ENCODE data around the gene TENM4. TPM values are rescaled to one million over a fixed set of nuclear protein-coding genes. Genes with fewer than 3 reads are reported as not detected.

The TENM4 gene
- total RNA-seq, 1 donor from 2014 or later = 117 TPM

DNA sequence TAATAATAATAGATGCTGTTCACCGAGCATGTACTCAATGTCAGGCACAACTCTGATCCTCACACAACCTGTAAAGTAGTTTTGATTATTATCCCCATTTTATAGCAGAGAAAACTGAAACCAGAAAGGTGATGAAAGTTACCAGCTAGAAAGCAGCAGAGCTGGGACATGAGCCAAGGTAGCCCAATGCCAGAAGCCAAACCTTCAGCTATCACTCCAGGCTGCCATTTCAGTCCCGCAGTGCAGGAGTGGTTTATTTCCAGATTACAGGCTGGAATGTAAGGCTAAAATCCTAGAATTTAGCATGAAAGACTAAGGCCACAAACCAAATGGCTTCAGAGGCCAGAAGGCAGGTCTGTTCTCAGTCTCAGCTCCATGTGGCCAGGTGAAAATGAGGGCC, 108.8 kb downstream of the TENM4 start:
- no peak for DNase-seq (ENCODE audit: low spot score, unreplicated experiment)
- peaks cover 16% of the 10 kb centered on the region for H3K4me1 Mint-ChIP-seq (ENCODE audit: low read depth)
- no peaks in the 10 kb centered on the region for H3K9me3 Mint-ChIP-seq (ENCODE audit: low read depth)
- TF ChIP-seq, protein P1, sequence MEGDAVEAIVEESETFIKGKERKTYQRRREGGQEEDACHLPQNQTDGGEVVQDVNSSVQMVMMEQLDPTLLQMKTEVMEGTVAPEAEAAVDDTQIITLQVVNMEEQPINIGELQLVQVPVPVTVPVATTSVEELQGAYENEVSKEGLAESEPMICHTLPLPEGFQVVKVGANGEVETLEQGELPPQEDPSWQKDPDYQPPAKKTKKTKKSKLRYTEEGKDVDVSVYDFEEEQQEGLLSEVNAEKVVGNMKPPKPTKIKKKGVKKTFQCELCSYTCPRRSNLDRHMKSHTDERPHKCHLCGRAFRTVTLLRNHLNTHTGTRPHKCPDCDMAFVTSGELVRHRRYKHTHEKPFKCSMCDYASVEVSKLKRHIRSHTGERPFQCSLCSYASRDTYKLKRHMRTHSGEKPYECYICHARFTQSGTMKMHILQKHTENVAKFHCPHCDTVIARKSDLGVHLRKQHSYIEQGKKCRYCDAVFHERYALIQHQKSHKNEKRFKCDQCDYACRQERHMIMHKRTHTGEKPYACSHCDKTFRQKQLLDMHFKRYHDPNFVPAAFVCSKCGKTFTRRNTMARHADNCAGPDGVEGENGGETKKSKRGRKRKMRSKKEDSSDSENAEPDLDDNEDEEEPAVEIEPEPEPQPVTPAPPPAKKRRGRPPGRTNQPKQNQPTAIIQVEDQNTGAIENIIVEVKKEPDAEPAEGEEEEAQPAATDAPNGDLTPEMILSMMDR (IDR thresholded peaks at IDR 0.05; ENCODE audit: unreplicated experiment) = no peak
- H3K4me3 Mint-ChIP-seq (ENCODE audit: low read depth) = no peak overlapping the region
- H3K27ac Mint-ChIP-seq = no peak overlapping the region
- no peaks in the 10 kb centered on the region for H3K36me3 Mint-ChIP-seq (ENCODE audit: insufficient read depth)
- H3K27me3 Mint-ChIP-seq = no peaks in the 10 kb centered on the region

DNA sequence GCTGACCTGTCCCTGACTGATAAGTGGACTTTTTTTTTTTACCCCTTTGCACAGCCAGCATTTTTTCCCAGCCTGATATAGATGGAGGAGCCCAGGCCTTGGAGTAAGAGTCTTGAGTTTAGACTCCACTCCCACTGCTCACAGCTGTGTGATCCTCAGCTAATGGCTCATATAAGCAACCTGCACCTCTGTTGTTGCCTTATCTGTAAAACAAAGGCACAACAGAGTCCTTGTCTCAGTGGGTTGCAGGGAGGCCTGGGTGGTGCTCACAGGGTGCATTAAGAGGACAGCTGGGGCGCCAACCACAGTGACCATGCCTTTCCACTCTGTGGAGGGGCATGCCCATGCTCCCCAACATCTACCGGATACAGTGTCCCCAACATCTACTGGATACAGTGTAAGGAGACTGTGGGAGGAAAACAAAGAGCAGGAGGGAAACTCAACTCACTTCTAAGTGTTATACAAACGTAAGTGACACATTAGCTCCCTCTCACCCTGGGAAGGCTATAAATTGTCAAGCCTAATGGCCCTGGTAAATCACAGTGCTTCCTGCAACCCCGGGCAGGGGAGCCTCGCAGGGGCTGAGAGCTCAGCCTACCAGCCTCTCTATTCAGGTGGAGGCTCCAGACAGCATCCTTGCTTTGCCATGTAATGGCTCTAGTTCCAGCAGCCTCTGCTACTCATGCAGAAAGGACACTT, 109.5 kb downstream of the TENM4 start:
- Mint-ChIP-seq H3K4me1 (ENCODE audit: low read depth) (peaks cover 16% of the 10 kb centered on the region), H3K27me3 (no peaks in the 10 kb centered on the region), H3K36me3 (ENCODE audit: insufficient read depth) (no peaks in the 10 kb centered on the region), H3K27ac (no peak overlapping the region), H3K4me3 (ENCODE audit: low read depth) (no peak overlapping the region), H3K9me3 (ENCODE audit: low read depth) (no peaks in the 10 kb centered on the region)
- TF ChIP-seq, protein P1 (IDR thresholded peaks at IDR 0.05; ENCODE audit: unreplicated experiment) = no peak
- DNase-seq (ENCODE audit: low spot score, unreplicated experiment) = no peak

DNA sequence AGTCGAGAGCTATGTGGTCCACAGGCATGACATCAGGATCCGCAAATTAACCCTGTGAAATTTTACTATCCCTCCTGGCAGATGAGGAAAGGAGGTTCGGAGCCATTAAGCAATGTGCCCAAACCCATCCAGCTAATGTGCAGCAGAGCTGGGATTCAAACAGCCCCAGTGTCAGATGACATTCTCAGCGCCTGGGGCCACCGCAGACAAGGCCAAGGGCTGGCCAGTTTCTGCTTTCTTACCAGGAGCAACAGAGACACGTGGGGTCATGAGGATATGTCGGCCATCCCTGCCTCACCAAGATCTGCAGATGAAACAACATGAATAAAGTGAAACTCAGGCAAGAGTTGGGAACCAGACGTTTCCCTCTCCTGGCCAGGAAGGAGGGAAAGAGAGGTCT, 110.2 kb downstream of the TENM4 start:
- no peaks in the 10 kb centered on the region for H3K36me3 Mint-ChIP-seq (ENCODE audit: insufficient read depth)
- peaks cover 16% of the 10 kb centered on the region for H3K4me1 Mint-ChIP-seq (ENCODE audit: low read depth)
- H3K9me3 Mint-ChIP-seq (ENCODE audit: low read depth) = no peaks in the 10 kb centered on the region
- H3K27ac Mint-ChIP-seq = no peak overlapping the region
- H3K27me3 Mint-ChIP-seq = no peaks in the 10 kb centered on the region
- DNase-seq (ENCODE audit: low spot score, unreplicated experiment) = no peak
- no peak overlapping the region for H3K4me3 Mint-ChIP-seq (ENCODE audit: low read depth)
- TF ChIP-seq, protein P1 (IDR thresholded peaks at IDR 0.05; ENCODE audit: unreplicated experiment) = no peak

DNA sequence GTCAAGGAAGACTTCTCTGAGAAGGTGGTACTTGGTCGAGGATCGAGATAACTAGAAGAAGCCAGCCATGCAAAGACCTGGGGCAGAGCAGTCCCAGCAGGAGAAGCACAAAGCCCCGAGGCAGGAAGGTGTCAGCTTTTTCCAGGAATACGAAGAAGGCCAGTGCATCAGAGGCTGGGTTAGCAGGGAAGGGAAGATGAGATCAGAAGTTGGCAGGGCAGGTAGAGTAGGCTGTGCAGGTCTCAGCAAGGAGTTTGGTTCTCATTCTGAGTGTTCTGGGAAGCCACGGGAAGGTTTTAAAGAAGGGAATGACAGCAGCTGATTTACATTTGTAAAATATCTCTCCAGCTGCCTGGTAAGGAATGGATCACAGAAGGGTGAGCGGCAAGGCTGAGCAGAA, 111.3 kb downstream of the TENM4 start:
- no peak overlapping the region for H3K4me3 Mint-ChIP-seq (ENCODE audit: low read depth)
- TF ChIP-seq, protein P1 (IDR thresholded peaks at IDR 0.05; ENCODE audit: unreplicated experiment) = no peak
- DNase-seq (ENCODE audit: low spot score, unreplicated experiment) = no peak
- no peak overlapping the region for H3K27ac Mint-ChIP-seq
- peaks cover 16% of the 10 kb centered on the region for H3K4me1 Mint-ChIP-seq (ENCODE audit: low read depth)
- no peaks in the 10 kb centered on the region for H3K36me3 Mint-ChIP-seq (ENCODE audit: insufficient read depth)
- H3K9me3 Mint-ChIP-seq (ENCODE audit: low read depth) = no peaks in the 10 kb centered on the region
- H3K27me3 Mint-ChIP-seq = no peaks in the 10 kb centered on the region

DNA sequence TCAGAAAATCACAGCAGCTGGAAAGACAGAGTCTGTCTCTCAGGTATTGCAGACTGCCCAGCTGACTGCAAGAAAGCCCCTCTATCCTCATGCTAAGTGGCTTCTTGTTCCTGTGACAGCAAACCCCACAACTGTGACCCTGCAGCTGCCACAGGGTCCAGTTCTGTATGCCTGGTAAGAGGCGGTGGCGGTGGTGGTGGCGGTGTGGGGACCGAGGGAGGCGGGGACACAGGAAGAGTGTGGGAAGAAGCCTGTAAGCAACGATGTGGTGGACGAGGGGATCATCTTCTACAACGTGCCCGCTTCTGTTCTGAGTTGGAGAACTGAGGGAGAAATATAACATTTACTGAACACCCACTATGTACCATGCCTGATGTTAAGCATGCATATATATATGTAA, 112.4 kb downstream of the TENM4 start:
- Mint-ChIP-seq H3K4me1 (ENCODE audit: low read depth) (peaks cover 12% of the 10 kb centered on the region), H3K27me3 (no peaks in the 10 kb centered on the region), H3K36me3 (ENCODE audit: insufficient read depth) (no peaks in the 10 kb centered on the region), H3K27ac (no peak overlapping the region), H3K4me3 (ENCODE audit: low read depth) (no peak overlapping the region), H3K9me3 (ENCODE audit: low read depth) (no peaks in the 10 kb centered on the region)
- DNase-seq (ENCODE audit: low spot score, unreplicated experiment) = no peak
- TF ChIP-seq, protein P1 (IDR thresholded peaks at IDR 0.05; ENCODE audit: unreplicated experiment) = no peak

Data from progenitor cell of endocrine pancreas (in vitro differentiated cells).